Measurements from ENCODE around the gene MAP7D3.

DNA sequence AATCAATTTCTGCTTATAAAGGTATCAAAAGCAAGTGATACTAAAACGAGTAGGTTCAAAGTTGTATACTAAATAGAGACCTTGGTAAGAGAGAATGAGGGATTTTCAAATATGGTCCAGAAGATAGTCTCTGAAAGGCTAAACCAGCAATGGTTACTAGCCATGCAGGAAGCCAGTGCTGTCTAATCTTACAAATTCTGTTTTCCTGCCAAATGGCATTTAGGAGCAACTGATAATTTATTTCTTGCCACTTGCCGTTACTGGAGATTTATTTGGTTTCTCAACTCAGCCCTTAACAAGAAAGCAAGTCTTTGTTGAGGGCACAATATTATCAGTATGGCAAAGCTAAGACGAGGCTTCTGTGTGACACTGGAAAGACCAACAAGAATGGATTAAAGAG lies 47.2 kb downstream of the MAP7D3 start:
- TF ChIP-seq, protein P1, sequence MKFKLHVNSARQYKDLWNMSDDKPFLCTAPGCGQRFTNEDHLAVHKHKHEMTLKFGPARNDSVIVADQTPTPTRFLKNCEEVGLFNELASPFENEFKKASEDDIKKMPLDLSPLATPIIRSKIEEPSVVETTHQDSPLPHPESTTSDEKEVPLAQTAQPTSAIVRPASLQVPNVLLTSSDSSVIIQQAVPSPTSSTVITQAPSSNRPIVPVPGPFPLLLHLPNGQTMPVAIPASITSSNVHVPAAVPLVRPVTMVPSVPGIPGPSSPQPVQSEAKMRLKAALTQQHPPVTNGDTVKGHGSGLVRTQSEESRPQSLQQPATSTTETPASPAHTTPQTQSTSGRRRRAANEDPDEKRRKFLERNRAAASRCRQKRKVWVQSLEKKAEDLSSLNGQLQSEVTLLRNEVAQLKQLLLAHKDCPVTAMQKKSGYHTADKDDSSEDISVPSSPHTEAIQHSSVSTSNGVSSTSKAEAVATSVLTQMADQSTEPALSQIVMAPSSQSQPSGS (IDR thresholded peaks at IDR 0.05; ENCODE audit: low read length): no peak
- TF ChIP-seq, protein P2, sequence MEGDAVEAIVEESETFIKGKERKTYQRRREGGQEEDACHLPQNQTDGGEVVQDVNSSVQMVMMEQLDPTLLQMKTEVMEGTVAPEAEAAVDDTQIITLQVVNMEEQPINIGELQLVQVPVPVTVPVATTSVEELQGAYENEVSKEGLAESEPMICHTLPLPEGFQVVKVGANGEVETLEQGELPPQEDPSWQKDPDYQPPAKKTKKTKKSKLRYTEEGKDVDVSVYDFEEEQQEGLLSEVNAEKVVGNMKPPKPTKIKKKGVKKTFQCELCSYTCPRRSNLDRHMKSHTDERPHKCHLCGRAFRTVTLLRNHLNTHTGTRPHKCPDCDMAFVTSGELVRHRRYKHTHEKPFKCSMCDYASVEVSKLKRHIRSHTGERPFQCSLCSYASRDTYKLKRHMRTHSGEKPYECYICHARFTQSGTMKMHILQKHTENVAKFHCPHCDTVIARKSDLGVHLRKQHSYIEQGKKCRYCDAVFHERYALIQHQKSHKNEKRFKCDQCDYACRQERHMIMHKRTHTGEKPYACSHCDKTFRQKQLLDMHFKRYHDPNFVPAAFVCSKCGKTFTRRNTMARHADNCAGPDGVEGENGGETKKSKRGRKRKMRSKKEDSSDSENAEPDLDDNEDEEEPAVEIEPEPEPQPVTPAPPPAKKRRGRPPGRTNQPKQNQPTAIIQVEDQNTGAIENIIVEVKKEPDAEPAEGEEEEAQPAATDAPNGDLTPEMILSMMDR (IDR thresholded peaks at IDR 0.05; ENCODE audit: control extremely low read depth in 1 of 3, insufficient read depth in 1 of 3, low read depth in 1 of 3, low read length in 3 of 3): no peak
- no peak for TF ChIP-seq EGR1 (IDR thresholded peaks at IDR 0.05; ENCODE audit: borderline replicate concordance, low read depth, low read length)
